ENCODE measurements around the gene KRT85.

DNA sequence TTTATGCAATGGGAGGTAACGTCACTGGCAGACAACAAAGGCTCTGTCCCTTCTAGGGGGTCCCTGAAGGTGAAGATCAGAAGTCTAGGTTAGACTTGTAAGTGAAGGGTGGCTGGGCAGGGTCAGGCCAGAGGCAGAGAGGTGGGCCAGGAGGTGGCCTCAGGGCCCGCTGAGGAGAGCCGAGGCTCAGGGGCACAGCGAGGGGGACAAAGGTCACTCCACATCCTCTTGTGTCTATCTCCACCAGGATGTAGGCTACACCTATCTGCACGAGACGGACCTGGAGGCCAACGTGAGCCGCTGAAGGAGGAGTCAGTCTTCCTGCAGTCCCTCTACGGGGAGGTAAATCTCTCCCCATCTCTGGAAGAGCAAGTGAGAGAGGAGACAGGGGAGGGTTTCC, 20.3 kb downstream of the KRT85 start:
- TF ChIP-seq CTCF (IDR thresholded peaks at IDR 0.05; ENCODE audit: borderline replicate concordance, extremely low read depth, low read length, poor library complexity, severe bottlenecking) (no peak), EZH2 (IDR thresholded peaks at IDR 0.05; ENCODE audit: borderline replicate concordance, low read depth, low read length, severe bottlenecking) (no peak)
